Endothelial cell of umbilical vein (primary cell): ENCODE data around the gene GAN. TPM values are rescaled to one million over a fixed set of nuclear protein-coding genes. Genes with fewer than 3 reads are reported as not detected.

Source experiments
- BruUV-seq: library from RNA; stranded (reverse); fragments of 400-500 nt; replicated peaks from 2 replicates; lab custom pipeline; 2021; lab: Mats Ljungman, UMichigan
- CTCF ChIA-PET: fragments of 300-600, 350-600 bp; sonication (Branson Sonifier 250); formaldehyde crosslinking; loops from one replicate; lab custom pipeline; 2021; ENCODE audit warnings: antibody characterized with exemption, inconsistent platforms; lab: Charles Lee
- POLR2A ChIA-PET: fragments of 300-600, 350-600 bp; sonication (Branson Sonifier 250); formaldehyde crosslinking; loops from one replicate; lab custom pipeline; 2021; ENCODE audit warnings: antibody characterized with exemption, inconsistent platforms; lab: Charles Lee
- DNase-seq: peaks from one replicate; pipeline ENCODE4 v3.0.0-alpha.2; 2011; ENCODE audit warnings: low read depth, low spot score
- FAIRE-seq: peaks from 2 replicates; lab custom pipeline; 2011; peaks lifted over from hg19 to GRCh38; lab: Jason Lieb, UNC
- H2AFZ ChIP-seq: 2 replicates; pipeline ENCODE4 v1.6.0; 2012; ENCODE audit warnings: low read depth, low read length, control low read depth, inconsistent platforms
- H3K27ac ChIP-seq: 2 replicates; pipeline ENCODE4 v1.5.1; 2011; ENCODE audit warnings: low read depth, mild to moderate bottlenecking, control low read depth, low read length, moderate library complexity; ENCODE audit not compliant: insufficient read depth
- H3K27me3 ChIP-seq, 2 experiments: 2 replicates each; pipeline versions ENCODE4 v1.6.0 to v1.6.1; 2011; ENCODE audit warnings: low read length in 2 of 2, mixed read lengths in 1 of 2; ENCODE audit not compliant: control insufficient read depth in 2 of 2, insufficient read depth in 2 of 2
- H3K36me3 ChIP-seq, 2 experiments: 2 replicates in 1 of 2; 3 replicates in 1 of 2; pipeline ENCODE4 v1.5.1; 2011; ENCODE audit warnings: low read length in 2 of 2, mild to moderate bottlenecking in 1 of 2, moderate library complexity in 1 of 2; ENCODE audit not compliant: control insufficient read depth in 2 of 2, insufficient read depth in 2 of 2; ENCODE audit errors: extremely low read depth in 1 of 2
- H3K4me1 ChIP-seq: 3 replicates; pipeline ENCODE4 v1.5.1; 2011; ENCODE audit warnings: mild to moderate bottlenecking, low read length; ENCODE audit not compliant: control insufficient read depth, insufficient read depth; ENCODE audit errors: extremely low read depth
- H3K4me2 ChIP-seq: 2 replicates; pipeline ENCODE4 v1.6.1; 2011; ENCODE audit warnings: low read length, control low read depth, mixed read lengths; ENCODE audit not compliant: insufficient read depth
- H3K4me3 ChIP-seq, 3 experiments: fragments of 200-600 bp in 1 of 3; sonication (generic), shearing (Covaris generic) in 1 of 3; replicated peaks in 1 of 3; 2 replicates each; pipeline ENCODE4 v1.5.1; 2011 to 2016; ENCODE audit warnings: control low read depth in 3 of 3, low read length in 3 of 3, mild to moderate bottlenecking in 2 of 3, inconsistent platforms in 1 of 3, low read depth in 1 of 3, moderate library complexity in 1 of 3; ENCODE audit not compliant: insufficient read depth in 1 of 3
- H3K79me2 ChIP-seq: 2 replicates; pipeline ENCODE4 v1.6.0; 2012; ENCODE audit warnings: low read length, inconsistent platforms; ENCODE audit not compliant: control insufficient read depth, insufficient read depth
- H3K9ac ChIP-seq: replicated peaks from 2 replicates; pipeline ENCODE3; 2011; ENCODE audit warnings: low read length, control low read depth; ENCODE audit not compliant: insufficient read depth; ENCODE audit errors: extremely low read depth
- H3K9me1 ChIP-seq: replicated peaks from 3 replicates; pipeline ENCODE4 v1.6.0; 2011; ENCODE audit warnings: mild to moderate bottlenecking, low read length; ENCODE audit not compliant: control insufficient read depth, insufficient read depth; ENCODE audit errors: extremely low read depth
- H3K9me3 ChIP-seq: replicated peaks from 2 replicates; pipeline ENCODE4 v1.5.1; 2012; ENCODE audit warnings: low read length, inconsistent platforms; ENCODE audit not compliant: control insufficient read depth, insufficient read depth
- H4K20me1 ChIP-seq: replicated peaks from 2 replicates; pipeline ENCODE3; 2011; ENCODE audit warnings: mild to moderate bottlenecking, low read length; ENCODE audit not compliant: control insufficient read depth, insufficient read depth; ENCODE audit errors: extremely low read depth
- EZH2 ChIP-seq: IDR thresholded peaks from 2 replicates; pipeline ENCODE4 v1.6.1; 2012; ENCODE audit warnings: borderline replicate concordance, low read depth, mild to moderate bottlenecking, moderate library complexity, low read length, inconsistent platforms; ENCODE audit not compliant: severe bottlenecking
- FOS ChIP-seq: IDR thresholded peaks from 2 replicates; pipeline ENCODE4 v1.6.1; 2011; ENCODE audit warnings: mild to moderate bottlenecking, low read length, moderate library complexity, borderline replicate concordance; ENCODE audit not compliant: insufficient read depth
- GATA2 ChIP-seq: IDR thresholded peaks from 2 replicates; pipeline ENCODE4 v1.7.0; 2011; ENCODE audit warnings: low read depth, mild to moderate bottlenecking, moderate library complexity, mixed read lengths, low read length; ENCODE audit not compliant: insufficient read length, insufficient read depth
- JUN ChIP-seq: IDR thresholded peaks from 2 replicates; pipeline ENCODE4 v1.6.1; 2011; ENCODE audit warnings: borderline replicate concordance, low read depth; ENCODE audit not compliant: insufficient read length, insufficient read depth
- MYC ChIP-seq: IDR thresholded peaks from one replicate; pipeline ENCODE4 v1.6.1; 2011; ENCODE audit warnings: mild to moderate bottlenecking, low read depth, low read length
- POLR2A ChIP-seq: IDR thresholded peaks from 2 replicates; pipeline ENCODE4 v1.6.1; 2012; ENCODE audit warnings: low read depth, mild to moderate bottlenecking, control low read depth, low read length
- POLR2AphosphoS5 ChIP-seq: IDR thresholded peaks from 2 replicates; pipeline ENCODE4 v1.6.1; 2012; ENCODE audit warnings: low read depth, mild to moderate bottlenecking, control low read depth, low read length, moderate library complexity; ENCODE audit not compliant: insufficient read depth
- dilution Hi-C: fragments of 300-500 bp; cut with MboI; formaldehyde crosslinking; loops from one replicate; pipeline ENCODE4 v1.15.0; 2019; ENCODE audit warnings: low sequenced_read_pairs; ENCODE audit not compliant: extremely low pct_ligation_motif_present
- intact Hi-C: fragments of 100-400 bp; cut with micrococcal nuclease; formaldehyde crosslinking; loops from one replicate; pipeline ENCODE4 v1.10.0; 2022
- polyA plus RNA-seq, 4 experiments: library from polyadenylated mRNA; depleted of rRNA in 3 of 4; stranded (reverse) in 3 of 4; unstranded in 1 of 4; fragments of >200 nt; gene quantifications; 2 replicates each; pipeline versions ENCODE4 v1.2.1 to v1.2.3, GENCODE V29; 2011 to 2012; ENCODE audit warnings: missing spikeins in 1 of 4
- total RNA-seq: library from RNA; stranded (reverse); gene quantifications from 2 replicates; pipeline ENCODE4 v1.2.3, GENCODE V29; 2021
- TF ChIP-seq, protein P1 (sequence below): IDR thresholded peaks from 2 replicates; pipeline ENCODE4 v1.6.1; 2011; ENCODE audit not compliant: insufficient read depth, insufficient read length
- TF ChIP-seq, protein P2 (sequence below), 2 donors: IDR thresholded peaks; 1 replicate in 1 of 2; 2 replicates in 1 of 2; pipeline ENCODE4 v1.5.1; 2011; ENCODE audit warnings: low read length in 2 of 2, mild to moderate bottlenecking in 2 of 2, moderate library complexity in 2 of 2, control low read depth in 1 of 2, inconsistent platforms in 1 of 2, low read depth in 1 of 2; ENCODE audit not compliant: insufficient read depth in 1 of 2; ENCODE audit errors: extremely low read depth in 1 of 2

GAN gene
- total and polyA plus RNA-seq, 2 donors (not counting 3 experiments of a cell fraction or from before 2014, with no cell fraction given), result 1.8 to 11.1 TPM

DNA sequence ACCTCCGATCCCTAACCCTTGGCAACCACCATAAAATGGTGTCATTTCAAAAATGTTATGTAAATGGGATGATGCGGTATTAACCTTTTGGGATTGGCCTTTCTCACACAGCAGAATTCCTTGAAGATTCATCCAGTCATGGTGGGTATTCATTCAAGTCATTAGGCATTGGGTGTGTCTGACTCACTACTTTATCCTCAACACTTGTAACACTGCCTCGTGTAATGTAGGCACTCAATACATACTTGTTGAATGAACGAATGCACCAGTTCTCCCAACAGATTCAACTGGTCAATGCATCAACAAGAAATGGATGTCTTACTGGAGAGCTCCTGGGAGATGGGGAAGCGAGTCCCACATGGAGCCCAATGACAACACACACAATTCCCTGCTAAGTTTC lies 21.8 kb upstream of the GAN start:
- H3K9me3 ChIP-seq, result no peaks in the 10 kb centered on the region
- no peak overlapping the region for H2AFZ ChIP-seq
- H3K9ac ChIP-seq, result no peak overlapping the region
- H3K36me3 ChIP-seq, result no peaks in the 10 kb centered on the region
- POLR2A ChIA-PET, result no interaction called here
- TF ChIP-seq EZH2, result no peak
- TF ChIP-seq, protein P1, sequence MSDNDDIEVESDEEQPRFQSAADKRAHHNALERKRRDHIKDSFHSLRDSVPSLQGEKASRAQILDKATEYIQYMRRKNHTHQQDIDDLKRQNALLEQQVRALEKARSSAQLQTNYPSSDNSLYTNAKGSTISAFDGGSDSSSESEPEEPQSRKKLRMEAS, result no peak
- no peak for TF ChIP-seq FOS
- TF ChIP-seq, protein P2, sequence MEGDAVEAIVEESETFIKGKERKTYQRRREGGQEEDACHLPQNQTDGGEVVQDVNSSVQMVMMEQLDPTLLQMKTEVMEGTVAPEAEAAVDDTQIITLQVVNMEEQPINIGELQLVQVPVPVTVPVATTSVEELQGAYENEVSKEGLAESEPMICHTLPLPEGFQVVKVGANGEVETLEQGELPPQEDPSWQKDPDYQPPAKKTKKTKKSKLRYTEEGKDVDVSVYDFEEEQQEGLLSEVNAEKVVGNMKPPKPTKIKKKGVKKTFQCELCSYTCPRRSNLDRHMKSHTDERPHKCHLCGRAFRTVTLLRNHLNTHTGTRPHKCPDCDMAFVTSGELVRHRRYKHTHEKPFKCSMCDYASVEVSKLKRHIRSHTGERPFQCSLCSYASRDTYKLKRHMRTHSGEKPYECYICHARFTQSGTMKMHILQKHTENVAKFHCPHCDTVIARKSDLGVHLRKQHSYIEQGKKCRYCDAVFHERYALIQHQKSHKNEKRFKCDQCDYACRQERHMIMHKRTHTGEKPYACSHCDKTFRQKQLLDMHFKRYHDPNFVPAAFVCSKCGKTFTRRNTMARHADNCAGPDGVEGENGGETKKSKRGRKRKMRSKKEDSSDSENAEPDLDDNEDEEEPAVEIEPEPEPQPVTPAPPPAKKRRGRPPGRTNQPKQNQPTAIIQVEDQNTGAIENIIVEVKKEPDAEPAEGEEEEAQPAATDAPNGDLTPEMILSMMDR (IDR thresholded peaks at IDR 0.05; ENCODE audit: extremely low read depth in 1 of 2, insufficient read depth in 1 of 2, low read depth in 1 of 2, low read length in 2 of 2), result no peak
- no peak for TF ChIP-seq MYC
- no peak for TF ChIP-seq GATA2
- TF ChIP-seq JUN, result no peak
- no peak for TF ChIP-seq POLR2A
- TF ChIP-seq POLR2AphosphoS5, result no peak
- no peak overlapping the region for H3K4me2 ChIP-seq
- no peak overlapping the region for H3K4me3 ChIP-seq
- H3K9me1 ChIP-seq, result no peaks in the 10 kb centered on the region
- no peaks in the 10 kb centered on the region for H3K79me2 ChIP-seq
- no peaks in the 10 kb centered on the region for H3K4me1 ChIP-seq
- no TSS peak for BruUV-seq
- H3K27me3 ChIP-seq, result peaks cover 2 to 6% of the 10 kb centered on the region in 2 experiments
- no peaks in the 10 kb centered on the region for H4K20me1 ChIP-seq
- dilution Hi-C loops, result no loop called here
- intact Hi-C loops, result no loop called here
- DNase-seq (no peak), FAIRE-seq (no peak)
- CTCF ChIA-PET, result interaction anchor here (0.8 kb wide), 1 partner anchor 53 kb away, joined by 3 read pairs; no protein-coding TSS in a partner anchor
- H3K27ac ChIP-seq, result no peak overlapping the region
